ENCODE data around the gene PRRC1.

DNA sequence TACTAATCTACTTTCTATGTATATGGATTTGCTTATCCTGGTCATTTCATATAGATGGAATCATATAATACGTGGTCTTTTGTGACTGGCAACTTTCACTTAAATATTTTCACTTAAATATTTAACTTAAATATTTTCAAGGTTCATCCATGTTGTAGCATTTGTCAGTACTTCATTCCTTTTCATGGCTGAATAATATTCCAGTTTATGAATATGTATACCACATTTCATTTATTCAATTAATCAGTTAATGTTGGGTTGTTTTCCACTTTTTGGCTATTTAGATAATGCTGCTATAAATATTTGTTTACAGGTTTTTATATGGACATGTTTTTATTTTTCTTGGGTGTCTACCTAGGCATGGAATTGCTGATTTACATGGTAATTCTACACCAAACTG is 7.7 kb downstream of the PRRC1 start:
- TF ChIP-seq POLR2A (IDR thresholded peaks at IDR 0.05): no peak
- TF ChIP-seq, protein P1, sequence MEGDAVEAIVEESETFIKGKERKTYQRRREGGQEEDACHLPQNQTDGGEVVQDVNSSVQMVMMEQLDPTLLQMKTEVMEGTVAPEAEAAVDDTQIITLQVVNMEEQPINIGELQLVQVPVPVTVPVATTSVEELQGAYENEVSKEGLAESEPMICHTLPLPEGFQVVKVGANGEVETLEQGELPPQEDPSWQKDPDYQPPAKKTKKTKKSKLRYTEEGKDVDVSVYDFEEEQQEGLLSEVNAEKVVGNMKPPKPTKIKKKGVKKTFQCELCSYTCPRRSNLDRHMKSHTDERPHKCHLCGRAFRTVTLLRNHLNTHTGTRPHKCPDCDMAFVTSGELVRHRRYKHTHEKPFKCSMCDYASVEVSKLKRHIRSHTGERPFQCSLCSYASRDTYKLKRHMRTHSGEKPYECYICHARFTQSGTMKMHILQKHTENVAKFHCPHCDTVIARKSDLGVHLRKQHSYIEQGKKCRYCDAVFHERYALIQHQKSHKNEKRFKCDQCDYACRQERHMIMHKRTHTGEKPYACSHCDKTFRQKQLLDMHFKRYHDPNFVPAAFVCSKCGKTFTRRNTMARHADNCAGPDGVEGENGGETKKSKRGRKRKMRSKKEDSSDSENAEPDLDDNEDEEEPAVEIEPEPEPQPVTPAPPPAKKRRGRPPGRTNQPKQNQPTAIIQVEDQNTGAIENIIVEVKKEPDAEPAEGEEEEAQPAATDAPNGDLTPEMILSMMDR (IDR thresholded peaks at IDR 0.05): no peak
